Gastrocnemius medialis (tissue), 4 donors: Measurements from ENCODE around the gene PANK4. TPM values are rescaled to one million over a fixed set of nuclear protein-coding genes. Genes with fewer than 3 reads are reported as not detected.

Experiments
- ATAC-seq, 2 donors: fragments of 150-250 bp; one replicate each; pipeline ENCODE4 v1.9.1; 2016
- DNase-seq, 2 donors: peaks; one replicate each; pipeline ENCODE4 v3.0.0-alpha.2; 2019
- H3K27ac ChIP-seq, 4 donors: fragments of 200-600 bp; sonication (generic); 1 replicate in 1 of 4; 2 replicates in 3 of 4; pipeline ENCODE4 v1.5.1; 2016 to 2018; ENCODE audit warnings: mild to moderate bottlenecking in 2 of 4, moderate library complexity in 1 of 4
- H3K27me3 ChIP-seq, 3 donors: fragments of 200-600 bp; sonication (generic) in 2 of 3; 1 replicate in 1 of 3; 2 replicates in 2 of 3; pipeline versions ENCODE4 v1.5.1 to v1.6.0; 2016 to 2019; ENCODE audit warnings: mild to moderate bottlenecking in 1 of 3, moderate library complexity in 1 of 3
- H3K36me3 ChIP-seq, 2 donors: fragments of 200-600 bp; sonication (generic) in 1 of 2; one replicate each; pipeline ENCODE4 v1.5.1; 2017 to 2018
- H3K4me1 ChIP-seq, 2 donors: fragments of 200-600 bp; sonication (generic) in 1 of 2; one replicate each; pipeline ENCODE4 v1.5.1; 2016 to 2017; ENCODE audit warnings: mild to moderate bottlenecking in 2 of 2
- H3K4me3 ChIP-seq, 4 donors: fragments of 200-600 bp; sonication (generic) in 3 of 4; 1 replicate in 1 of 4; 2 replicates in 3 of 4; pipeline ENCODE4 v1.5.1; 2016 to 2019; ENCODE audit warnings: mild to moderate bottlenecking in 2 of 4
- H3K9me3 ChIP-seq, 3 donors: fragments of 200-600 bp; sonication (generic) in 2 of 3; 1 replicate in 1 of 3; 2 replicates in 2 of 3; pipeline ENCODE4 v1.5.1; 2016 to 2019
- CTCF ChIP-seq, 5 experiments: fragments of 450-650 bp in 3 of 5; fragments of 200-600 bp in 2 of 5; sonication (generic) in 2 of 5; IDR thresholded peaks in 4 of 5; conservative IDR thresholded peaks in 1 of 5; 1 replicate in 4 of 5; 2 replicates in 1 of 5; pipeline ENCODE4 v1.5.1; 2016 to 2019; ENCODE audit warnings: antibody characterized with exemption in 5 of 5, mild to moderate bottlenecking in 3 of 5, moderate library complexity in 3 of 5
- POLR2A ChIP-seq, 2 donors: fragments of 450-650 bp; IDR thresholded peaks; one replicate each; pipeline ENCODE4 v1.6.1; 2017; ENCODE audit warnings: antibody characterized with exemption in 2 of 2, mild to moderate bottlenecking in 2 of 2, moderate library complexity in 2 of 2
- in situ Hi-C, 4 donors: fragments of 200-750 bp; cut with MboI; loops; one replicate each; pipeline versions ENCODE4 v1.15.0 to v1.8.0; 2017; ENCODE audit warnings: low sequenced_read_pairs in 4 of 4
- intact Hi-C: fragments of 100-400 bp; cut with DNase I; formaldehyde crosslinking; loops from one replicate; pipeline ENCODE4 v1.15.1; 2023; ENCODE audit warnings: low total_unique reads
- total RNA-seq, 4 donors: library from RNA; depleted of rRNA; stranded (reverse); fragments of >200 nt; gene quantifications; one replicate each; pipeline versions ENCODE4 v1.1.0 to v1.2.3, GENCODE V29; 2016

The PANK4 gene
- total RNA-seq, 4 donors from 2014 or later, result 27.5 to 54.2 (median 38.5) TPM

- ATAC-seq (no peak), DNase-seq (no peak)
- Histone ChIP-seq H3K27ac (no peak overlapping the region), H3K4me1 (peaks cover 5 to 11% of the 10 kb centered on the region in 2 donors), H3K27me3 (peaks cover 11 to 13% (median 11%) of the 10 kb centered on the region in 3 donors), H3K9me3 (no peaks in the 10 kb centered on the region), H3K36me3 (peaks cover 0 to 62% of the 10 kb centered on the region in 2 donors), H3K4me3 (no peak overlapping the region)
- intact Hi-C loops, result no loop called here
- no peak for TF ChIP-seq CTCF (IDR thresholded peaks at IDR 0.05 in 4 of 5, conservative IDR thresholded peaks at IDR 0.05 in 1 of 5)
- TF ChIP-seq POLR2A (IDR thresholded peaks at IDR 0.05), result no peak
- in situ Hi-C loops, result no loop called here
Observed at GRCh38 chr1:2508751-2509150, 17.6 kb downstream of the PANK4 start.

GRCh38 chr1:2508180-2508579, 18.2 kb downstream of the PANK4 start:
- H3K27me3 ChIP-seq, result peaks cover 17 to 18% (median 17%) of the 10 kb centered on the region in 3 donors
- H3K4me1 ChIP-seq, result peaks cover 5 to 11% of the 10 kb centered on the region in 2 donors
- H3K36me3 ChIP-seq, result peaks cover 0 to 56% of the 10 kb centered on the region in 2 donors
- intact Hi-C loops (no loop called here), in situ Hi-C loops (no loop called here)
- no peak for TF ChIP-seq CTCF (IDR thresholded peaks at IDR 0.05 in 4 of 5, conservative IDR thresholded peaks at IDR 0.05 in 1 of 5)
- TF ChIP-seq POLR2A (IDR thresholded peaks at IDR 0.05), result no peak
- DNase-seq (no peak), ATAC-seq (no peak)
- no peaks in the 10 kb centered on the region for H3K9me3 ChIP-seq
- no peak overlapping the region for H3K27ac ChIP-seq
- no peak overlapping the region for H3K4me3 ChIP-seq

GRCh38 chr1:2507744-2508155, 18.6 kb downstream of the PANK4 start:
- intact Hi-C loops, result no loop called here
- no peak for DNase-seq
- H3K4me3 ChIP-seq, result no peak overlapping the region
- H3K36me3 ChIP-seq, result peaks cover 0 to 52% of the 10 kb centered on the region in 2 donors
- TF ChIP-seq CTCF (IDR thresholded peaks at IDR 0.05 in 4 of 5, conservative IDR thresholded peaks at IDR 0.05 in 1 of 5), result no peak
- TF ChIP-seq POLR2A (IDR thresholded peaks at IDR 0.05), result no peak
- peaks cover 5 to 11% of the 10 kb centered on the region in 2 donors for H3K4me1 ChIP-seq
- in situ Hi-C loops, result no loop called here
- no peak for ATAC-seq
- no peak overlapping the region for H3K27ac ChIP-seq
- no peaks in the 10 kb centered on the region for H3K9me3 ChIP-seq
- H3K27me3 ChIP-seq, result peaks cover 21 to 23% (median 21%) of the 10 kb centered on the region in 3 donors

- intact Hi-C loops, result no loop called here
- in situ Hi-C loops, result no loop called here
- TF ChIP-seq CTCF (IDR thresholded peaks at IDR 0.05 in 4 of 5, conservative IDR thresholded peaks at IDR 0.05 in 1 of 5) (no peak), POLR2A (IDR thresholded peaks at IDR 0.05) (no peak)
- no peaks in the 10 kb centered on the region for H3K9me3 ChIP-seq
- peaks cover 5 to 11% of the 10 kb centered on the region in 2 donors for H3K4me1 ChIP-seq
- no peak overlapping the region for H3K4me3 ChIP-seq
- H3K27me3 ChIP-seq, result peaks cover 29 to 30% (median 29%) of the 10 kb centered on the region in 3 donors
- peaks cover 0 to 44% of the 10 kb centered on the region in 2 donors for H3K36me3 ChIP-seq
- no peak for DNase-seq
- ATAC-seq, result no peak
- H3K27ac ChIP-seq, result no peak overlapping the region
Observed at GRCh38 chr1:2506901-2507565, 19.4 kb downstream of the PANK4 start.
